Myocyte (in vitro differentiated cells): ENCODE data around the gene TXNRD3. TPM values are rescaled to one million over a fixed set of nuclear protein-coding genes. Genes with fewer than 3 reads are reported as not detected.
"Not testable (repeated sequence)": the region's sequence is repeated elsewhere in the genome, so short reads cannot be mapped to it uniquely, and the experiment has no call there.

Experiments used
- DNase-seq: peaks from one replicate; pipeline ENCODE4 v3.0.0-alpha.2; 2012; ENCODE audit warnings: low read depth
- total RNA-seq: library from RNA; depleted of rRNA; stranded (reverse); fragments of >200 nt; gene quantifications from 2 replicates; pipeline ENCODE4 v1.2.3, GENCODE V29; 2014

Gene TXNRD3
- total RNA-seq, 1 donor from 2014 or later = 9.8 TPM

DNA sequence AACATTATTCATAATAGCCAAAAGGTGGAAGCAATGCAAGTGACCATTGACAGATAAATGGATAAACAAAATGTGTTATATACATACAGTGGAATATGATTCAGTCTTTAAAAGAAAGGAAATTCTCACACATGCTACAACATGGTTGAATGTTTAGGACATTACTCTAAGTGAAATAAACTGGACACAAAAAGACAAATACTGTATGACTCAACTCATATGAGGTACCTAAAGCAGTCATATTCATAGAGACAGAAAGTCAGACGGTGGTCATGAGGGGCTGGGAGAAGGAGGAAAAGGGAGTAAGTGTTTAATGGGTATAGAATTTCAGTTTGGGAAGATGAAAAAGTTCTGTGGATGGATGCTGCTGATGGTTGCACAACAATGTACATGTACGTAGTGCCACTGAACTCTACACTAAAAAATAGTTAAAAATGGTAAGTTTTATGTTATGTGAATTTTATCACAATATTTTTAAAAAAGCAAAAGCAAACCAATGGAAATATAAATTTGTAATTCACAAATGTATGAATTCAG lies 5.3 kb downstream of the TXNRD3 start:
- DNase-seq = no peak

DNA sequence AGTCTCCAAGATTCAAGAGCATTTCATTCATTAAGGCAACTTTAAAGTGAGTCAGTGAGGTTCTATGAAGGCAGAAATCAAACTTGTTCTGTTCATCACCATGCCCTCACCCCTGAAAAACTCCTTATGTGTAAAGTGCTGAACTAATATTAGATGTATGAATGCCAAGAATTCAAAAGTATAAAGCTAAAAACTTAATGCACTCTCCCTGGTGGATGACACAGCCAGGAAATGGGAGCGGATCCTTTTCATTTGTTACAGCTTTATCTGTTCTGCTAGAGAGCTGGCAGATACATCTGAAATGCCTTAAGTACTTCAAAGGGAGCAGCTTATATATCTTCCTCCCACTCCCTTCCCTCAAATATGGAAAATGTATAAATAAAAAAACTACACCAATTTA lies 8.2 kb downstream of the TXNRD3 start:
- DNase-seq = no peak

DNA sequence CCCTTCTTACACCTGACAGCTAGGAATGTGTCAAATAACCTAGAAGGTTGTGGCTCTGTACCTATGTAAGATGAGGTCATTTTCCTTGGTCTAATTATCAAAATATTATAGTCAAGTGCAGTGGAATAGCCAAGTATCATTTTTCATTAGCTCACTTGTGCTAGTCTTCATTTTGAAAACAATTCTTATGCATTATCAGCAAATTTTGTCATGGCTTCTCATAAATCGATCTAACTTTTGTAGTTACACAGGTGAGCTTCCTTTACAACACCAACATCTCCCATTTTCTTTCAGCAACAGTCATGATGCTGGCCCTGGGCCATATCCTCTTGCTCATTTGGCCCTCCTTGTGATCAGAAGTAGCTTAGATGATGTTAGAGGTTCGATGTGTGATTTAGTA lies 10.3 kb downstream of the TXNRD3 start:
- DNase-seq = no peak

DNA sequence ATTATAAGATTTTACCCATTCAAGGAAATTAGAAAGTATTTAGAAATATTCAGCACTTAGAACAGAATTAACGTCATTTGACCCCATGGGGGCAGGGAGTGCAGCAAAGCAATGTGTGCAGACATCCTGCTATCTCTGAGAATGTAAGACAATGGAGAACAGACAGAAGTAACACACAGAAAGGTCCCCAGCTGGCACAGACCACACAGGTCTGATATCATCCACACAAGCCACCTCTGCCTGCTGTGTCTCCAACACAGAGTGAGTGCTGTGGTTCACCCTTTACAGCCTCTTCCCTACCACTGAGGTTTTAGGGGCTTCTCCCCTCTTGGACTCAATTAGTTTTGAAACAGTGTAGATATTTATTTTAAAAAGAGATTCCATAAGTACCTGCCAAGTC lies 16.1 kb downstream of the TXNRD3 start:
- no peak for DNase-seq

DNA sequence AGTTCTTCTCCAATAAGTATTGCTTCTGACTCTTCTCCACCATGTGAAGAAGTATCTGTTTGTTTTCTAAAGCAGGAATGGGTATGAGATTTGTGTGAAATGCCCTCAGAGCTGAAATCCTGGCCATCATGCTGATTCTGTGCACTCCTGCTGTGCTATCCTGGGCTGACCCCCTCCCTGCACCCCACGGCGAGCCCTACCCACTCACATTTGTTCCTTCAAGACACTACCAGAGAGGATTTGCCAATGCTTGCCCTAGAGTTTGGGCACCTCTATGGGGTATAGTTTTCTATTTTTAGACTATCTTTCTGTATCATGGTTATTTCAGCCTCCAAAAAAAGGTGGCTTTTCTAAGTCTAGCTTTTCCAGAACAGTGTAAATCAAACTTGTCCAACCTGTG lies 18.5 kb downstream of the TXNRD3 start:
- no peak for DNase-seq

DNA sequence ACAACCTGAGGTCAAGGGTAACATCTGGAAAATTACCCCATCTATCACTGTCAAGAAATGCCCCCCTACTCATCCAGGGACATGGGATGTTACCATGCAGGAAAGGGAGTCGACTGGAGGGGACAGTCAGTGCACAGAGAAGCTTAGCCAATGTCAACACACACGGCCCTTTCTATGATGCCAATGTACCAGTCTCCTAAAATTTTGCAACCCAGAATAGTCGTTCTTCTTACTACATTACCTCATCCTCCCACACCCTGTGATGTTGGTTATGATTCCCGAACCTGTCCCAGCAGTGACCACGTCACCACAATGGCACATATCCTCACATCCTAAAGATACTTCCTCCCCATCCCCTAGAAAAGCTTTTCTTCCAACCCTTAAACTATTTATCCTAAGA lies 20.1 kb downstream of the TXNRD3 start:
- peak; percentile 9 for DNase-seq

DNA sequence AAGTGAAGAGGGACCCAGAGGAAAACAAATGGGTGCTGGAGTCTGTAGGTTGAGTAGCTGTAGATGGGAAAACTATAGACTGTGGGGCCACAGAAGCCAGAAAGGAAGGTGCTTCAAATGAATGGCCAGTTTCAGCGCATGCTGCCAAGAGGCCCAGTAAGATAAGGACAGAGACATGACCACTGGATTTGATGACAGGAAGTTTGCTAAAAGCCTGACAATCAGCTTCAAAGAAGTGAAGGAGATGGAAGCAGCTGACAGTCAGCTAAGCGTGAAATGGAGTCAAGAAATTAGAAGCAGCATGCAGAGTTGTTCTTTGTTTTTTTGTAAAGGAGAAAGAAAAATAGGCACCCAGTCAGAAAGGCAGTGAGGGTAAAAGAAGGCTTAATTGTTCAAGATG lies 24.9 kb downstream of the TXNRD3 start:
- no peak for DNase-seq

DNA sequence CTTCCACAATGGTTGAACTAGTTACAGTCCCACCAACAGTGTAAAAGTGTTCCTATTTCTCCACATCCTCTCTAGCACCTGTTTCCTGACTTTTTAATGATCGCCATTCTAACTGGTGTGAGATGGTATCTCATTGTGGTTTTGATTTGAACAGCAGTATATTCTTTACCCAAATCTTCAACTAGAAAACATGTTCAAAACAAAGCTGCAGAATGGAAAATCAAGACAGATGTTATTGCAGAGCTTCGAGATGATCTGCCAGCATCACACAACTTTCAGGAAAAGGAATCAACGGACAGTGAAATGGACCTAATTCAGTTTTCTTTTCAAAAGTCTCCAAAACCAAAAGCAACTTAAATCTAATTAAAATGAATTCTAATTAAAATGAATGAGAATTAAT lies 29.2 kb downstream of the TXNRD3 start:
- not testable (repeated sequence) for DNase-seq

DNA sequence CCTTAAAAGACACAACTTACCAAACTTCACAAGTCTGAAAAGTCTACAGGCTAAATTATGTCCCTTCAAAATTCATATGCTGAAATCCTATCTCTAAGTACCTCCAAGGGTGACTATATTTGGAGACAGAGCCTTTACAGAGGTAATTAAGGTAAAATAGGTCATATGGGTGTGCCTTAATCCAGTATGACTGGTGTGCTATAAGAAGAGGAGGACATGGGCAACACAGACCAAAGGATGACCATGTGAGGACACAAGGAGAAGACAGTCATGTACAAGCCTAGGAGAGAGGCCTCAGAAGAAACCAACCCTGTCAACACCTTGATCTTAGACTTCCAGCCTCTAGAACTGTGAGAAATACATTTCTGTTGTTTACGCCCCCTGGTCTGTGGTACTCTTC lies 32.2 kb downstream of the TXNRD3 start:
- no peak for DNase-seq

DNA sequence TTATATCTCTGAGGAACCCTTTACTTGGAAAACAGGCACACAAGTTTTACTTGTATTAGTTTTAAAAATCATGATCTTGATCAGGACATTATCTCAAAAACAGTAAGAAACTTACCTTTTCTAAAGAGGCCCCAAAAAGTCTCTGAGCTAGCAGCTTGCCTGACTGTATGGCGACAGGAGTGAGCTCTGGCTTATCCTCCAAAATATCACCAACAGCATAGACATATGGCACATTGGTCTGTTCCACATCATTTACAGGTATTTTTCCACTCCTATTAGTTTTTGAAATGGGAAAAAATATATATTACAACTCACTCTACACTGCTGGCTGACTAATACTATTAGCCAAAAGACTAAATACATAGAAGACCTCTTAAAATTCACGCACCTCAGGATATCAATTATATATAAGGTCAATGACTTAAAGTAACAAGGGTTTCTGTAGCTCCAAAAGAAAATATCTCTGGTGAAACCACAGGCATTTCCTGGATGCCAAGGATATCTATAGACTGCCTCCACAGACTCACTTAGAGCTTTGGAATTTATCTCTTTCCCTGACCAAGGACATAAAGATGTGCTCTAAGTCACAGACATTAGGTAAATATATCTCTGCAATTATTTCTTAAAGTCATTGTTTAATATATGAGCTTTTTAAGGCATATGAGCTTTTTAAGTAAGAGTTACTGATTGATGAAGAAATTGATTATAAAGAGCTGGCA lies 33.1 kb downstream of the TXNRD3 start:
- no peak for DNase-seq

DNA sequence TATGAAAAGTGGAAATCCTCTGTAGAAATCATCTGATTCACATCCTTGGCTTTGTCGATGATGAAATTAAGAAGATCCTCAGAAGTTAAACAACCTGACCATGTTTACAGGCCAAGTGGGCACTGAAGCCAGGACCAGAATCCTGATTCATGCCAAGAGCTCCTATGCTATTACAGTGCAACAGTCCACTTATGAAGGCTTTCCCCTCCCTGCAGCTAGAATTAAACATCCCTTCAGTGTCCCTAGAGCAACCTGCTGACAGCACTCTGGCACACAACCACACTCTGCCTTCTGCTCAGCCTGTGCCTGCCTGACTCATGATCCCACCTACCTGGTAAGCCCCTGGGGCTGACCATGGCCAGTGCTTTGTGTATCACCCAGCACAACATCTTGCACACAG lies 33.8 kb downstream of the TXNRD3 start:
- peak; percentile 32 for DNase-seq

DNA sequence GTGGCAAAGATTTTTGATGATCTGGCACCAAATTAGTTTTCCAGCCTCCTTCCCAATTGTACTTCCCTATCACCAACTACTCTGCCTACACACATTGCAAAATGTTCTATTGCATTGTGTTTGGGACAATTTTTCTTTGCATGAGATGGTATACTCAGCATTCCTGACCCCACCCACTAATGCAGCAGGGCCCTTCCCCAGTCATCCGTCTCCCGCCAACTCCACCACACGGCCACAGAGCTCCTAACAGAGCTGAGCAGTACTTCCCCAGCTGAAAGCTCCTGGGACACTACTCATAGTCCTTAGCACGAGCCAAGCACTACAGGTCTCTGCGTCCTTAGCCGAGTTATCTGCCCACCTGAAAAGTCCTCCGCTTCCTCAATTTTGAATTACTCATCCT lies 34.2 kb downstream of the TXNRD3 start:
- no peak for DNase-seq

DNA sequence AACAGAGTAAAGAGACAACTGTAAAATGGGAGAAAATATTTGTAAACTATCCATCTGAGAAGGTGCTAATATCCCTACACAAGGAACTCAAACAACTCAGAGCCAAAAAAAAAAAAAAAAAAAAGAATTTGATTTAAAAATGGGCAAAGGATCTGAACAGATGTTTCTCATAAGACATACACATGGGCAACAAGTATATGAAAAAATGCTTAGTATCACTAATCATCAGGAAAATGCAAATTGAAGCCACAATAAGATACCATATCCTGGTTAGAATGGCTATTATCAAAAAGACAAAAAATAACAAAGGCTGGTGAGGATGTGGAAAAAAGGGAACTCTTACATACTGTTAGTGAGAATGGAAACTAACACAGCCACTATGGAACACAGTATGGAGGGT lies 36.2 kb downstream of the TXNRD3 start:
- no peak for DNase-seq

DNA sequence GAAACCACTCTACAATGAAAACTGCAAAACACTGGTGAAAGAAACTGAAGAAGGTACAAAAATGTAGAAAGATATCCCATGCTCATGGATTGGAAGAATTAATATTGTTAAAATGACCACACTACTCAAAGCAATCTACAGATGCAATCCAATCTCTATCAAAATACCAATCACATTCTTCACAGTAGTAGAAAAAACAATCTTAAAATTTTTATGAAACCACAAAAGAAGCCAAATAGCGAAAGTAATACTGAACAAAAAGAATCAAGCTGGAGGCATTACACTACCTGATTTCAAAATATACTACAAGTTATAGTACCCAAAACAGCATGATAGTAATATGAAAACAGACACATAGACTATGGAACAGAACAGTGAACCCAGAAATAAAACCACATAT lies 36.9 kb downstream of the TXNRD3 start:
- no peak for DNase-seq

DNA sequence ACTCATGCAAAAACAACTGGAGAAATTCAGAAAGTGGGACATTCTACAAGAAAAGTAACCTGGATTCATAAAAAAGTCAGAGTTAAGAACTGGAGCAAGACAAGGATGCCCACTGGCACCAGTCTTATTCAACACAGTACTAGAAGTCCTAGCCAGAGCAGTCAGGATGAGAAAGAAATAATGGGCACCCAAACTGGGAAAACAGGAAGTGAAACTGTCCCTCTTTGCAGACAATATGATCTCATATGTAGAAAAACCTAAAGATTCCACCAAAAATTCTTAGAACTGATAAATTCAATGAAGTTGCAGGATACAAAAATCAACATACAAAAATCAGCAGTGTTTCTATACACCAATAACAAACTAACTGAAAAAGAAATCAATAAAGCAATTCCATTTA lies 37.4 kb downstream of the TXNRD3 start:
- DNase-seq = no peak

DNA sequence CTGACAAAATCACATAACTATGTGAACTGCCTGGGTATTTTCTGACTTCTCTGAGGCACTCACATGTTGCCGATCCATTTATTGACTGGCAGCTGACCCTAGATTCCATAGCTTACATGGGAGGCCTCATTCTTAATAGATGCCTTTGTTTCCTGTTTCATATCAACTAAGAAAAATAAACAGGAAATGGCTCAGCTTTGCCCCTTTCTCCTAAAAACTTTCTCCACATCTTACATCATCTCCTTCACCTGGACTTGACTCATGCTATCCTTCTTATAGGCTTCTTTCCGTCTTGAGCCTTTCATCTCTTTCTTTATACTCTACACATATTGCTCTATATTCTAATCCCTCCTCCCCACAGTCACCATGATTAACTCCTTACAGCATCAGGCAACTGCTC lies 38.0 kb downstream of the TXNRD3 start:
- DNase-seq = no peak

DNA sequence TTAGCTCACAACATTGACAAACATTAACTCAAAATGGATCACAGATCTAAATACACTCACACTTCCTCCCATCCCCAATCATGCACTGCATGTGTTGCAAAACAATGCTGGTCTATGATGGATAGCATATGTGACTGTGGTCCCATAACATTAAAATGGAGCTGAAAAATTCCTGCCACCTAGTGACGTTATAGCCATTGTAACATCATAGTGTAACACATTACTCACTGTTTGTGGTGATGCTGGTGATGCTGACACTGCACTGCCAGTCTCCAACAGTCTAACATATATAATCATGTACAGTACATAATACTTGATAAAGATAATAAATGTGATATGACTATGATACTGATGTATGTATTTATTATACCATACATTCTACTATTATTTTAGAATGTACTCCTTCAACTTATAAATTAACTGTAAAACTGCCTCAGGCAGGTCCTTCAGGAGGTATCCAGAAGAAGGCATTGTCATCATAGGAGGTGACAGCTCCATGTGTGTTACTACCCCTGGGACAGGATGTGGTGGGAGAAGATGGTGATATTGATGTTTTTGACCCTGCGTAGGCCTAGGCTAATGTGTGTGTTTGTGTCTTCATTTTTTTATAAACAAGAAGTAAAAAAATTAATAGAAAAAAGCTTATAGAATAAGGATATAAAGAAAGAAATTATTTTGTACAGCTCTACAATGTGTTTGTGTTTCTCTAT lies 41.3 kb downstream of the TXNRD3 start:
- no peak for DNase-seq

DNA sequence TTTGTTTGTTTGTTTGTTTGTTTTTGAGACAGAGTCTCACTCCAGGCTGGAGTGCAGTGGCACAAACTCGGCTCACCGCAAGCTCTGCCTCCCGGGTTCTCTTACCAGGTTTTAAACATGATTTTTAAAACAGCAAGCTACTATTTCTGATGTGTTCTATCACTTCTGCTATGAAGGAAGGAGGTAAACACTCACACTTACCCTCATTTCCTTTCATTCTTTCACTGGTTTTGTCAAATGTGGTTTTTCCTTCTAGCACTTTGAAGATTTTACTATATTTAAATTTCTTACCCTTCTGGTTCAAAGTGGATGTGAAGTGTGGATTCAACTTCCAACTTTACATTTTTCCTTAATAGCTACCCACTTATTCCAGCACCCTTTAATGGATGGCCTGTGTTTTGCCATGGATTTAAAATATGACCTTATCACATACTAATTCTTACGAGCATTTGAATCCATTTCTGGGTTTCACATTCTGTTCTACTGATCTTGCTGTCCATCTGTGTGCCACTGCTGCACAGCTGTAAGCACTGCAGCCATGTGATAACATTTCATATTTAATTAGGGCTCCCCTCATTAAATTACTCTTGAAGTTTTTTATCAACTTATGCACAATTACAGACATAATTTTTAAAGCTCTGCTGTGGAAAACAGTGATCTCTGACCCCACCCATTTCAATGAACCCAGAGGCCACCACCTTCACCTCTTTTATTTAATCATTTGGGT lies 42.3 kb downstream of the TXNRD3 start:
- DNase-seq = no peak

DNA sequence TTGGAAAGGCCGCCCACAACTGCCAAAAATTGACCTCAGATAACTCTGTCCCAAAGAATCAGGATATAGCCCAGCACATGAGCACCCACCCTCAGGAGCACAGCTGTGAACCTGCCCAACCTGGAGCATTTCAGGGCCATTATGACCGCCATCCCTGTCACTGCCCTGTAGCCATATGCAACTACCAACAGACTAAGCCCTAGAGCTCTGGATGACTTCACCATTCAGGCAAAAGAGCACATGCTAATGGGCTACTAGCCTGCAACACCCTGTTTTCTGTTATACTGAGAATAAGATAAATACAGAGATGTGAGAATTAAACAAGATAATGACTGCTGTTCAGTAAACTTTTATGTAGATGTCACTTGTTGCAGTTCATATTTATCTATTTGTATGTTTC lies 45.0 kb downstream of the TXNRD3 start:
- no peak for DNase-seq

DNA sequence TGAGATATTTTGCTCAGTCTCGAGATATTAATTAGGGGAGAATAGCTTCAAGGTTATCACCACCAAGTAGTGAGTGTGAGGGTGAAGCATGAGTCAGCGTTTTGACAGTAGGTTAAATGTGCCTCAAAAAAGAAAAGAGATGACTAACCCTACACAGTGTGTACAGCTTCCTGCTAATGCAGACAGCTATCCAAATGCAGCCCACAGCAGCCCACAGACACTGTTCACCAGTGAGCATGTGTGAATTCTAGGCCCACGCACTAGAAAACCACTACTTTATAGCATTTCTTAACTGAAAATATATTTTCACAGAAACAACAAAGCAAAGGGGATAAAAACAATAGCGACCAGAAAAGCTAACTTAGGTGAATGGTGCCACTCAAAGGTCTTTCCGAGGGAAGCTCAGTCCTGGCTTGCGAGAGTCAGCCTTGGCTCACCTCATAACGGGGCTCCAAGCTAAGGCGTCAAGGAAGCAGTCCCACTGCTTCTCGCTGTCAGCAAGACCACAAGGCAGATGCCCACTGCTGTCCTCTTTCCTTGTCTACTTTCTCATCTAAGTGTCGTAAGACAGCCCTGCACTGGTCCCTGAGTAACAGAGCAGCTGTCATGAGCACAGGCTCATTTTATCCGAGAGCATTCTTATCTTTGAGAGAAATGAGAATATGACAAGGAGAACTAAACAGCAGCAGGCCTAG lies 47.6 kb downstream of the TXNRD3 start:
- DNase-seq = peak; percentile 60

DNA sequence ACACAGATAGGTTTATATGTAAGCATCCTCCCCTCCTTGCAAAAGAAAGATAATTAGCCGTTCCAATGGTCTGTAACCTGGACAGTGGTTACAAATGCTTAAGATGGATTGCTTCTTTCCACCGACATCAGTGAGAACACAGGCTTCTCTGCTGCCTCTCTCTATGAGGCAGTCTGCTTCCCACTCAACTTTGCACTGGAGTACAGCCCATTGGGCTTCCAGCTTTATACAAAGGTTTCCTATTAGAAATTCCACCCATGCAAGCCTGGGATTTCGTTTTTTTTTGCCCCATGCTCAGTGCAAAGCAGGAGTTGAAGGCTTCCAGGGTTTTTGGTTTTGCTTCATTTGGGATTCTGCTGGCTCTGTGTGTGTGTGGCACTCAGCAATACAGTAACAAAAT lies 48.9 kb downstream of the TXNRD3 start:
- no peak for DNase-seq

DNA sequence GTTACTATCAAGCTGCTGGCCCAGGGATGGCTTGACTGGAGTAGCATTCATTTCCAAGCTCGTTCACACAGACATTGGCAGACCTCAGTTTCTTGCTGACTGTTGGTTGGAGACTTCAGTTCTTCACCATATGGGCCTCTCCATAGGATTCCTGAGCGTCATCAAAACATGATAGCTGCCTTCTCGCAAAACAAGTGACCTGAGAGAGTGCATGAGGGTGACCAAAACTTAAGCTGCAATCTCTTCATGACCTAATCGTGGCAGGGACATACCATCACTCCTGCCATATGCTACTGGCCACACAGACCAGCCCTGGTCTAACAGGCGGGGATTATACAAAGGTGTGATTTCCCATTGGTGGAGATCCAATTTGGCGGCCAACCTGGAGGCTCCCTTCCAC lies 50.2 kb downstream of the TXNRD3 start:
- DNase-seq = no peak
